Measurements from ENCODE around the gene PPP1R12C. TPM values are rescaled to one million over a fixed set of nuclear protein-coding genes. Genes with fewer than 3 reads are reported as not detected.

PPP1R12C gene
- total RNA-seq, 2 donors from 2014 or later = 82.6 to 112 TPM

GRCh38 chr19:55115446-55116065 lies 1.9 kb downstream of the PPP1R12C start:
- Histone ChIP-seq H3K27me3 (no peaks in the 10 kb centered on the region), H3K9ac (ENCODE audit: low read depth in 2 of 2, low read length in 2 of 2) (peak overlapping the region; percentile 73 to 99), H3K36me3 (no peaks in the 10 kb centered on the region), H3K4me3 (peak overlapping the region; percentile 76), H3K9me3 (no peaks in the 10 kb centered on the region), H3K27ac (peak overlapping the region; percentile 88), H3K4me1 (peaks cover 8% of the 10 kb centered on the region)
- intact Hi-C loops (cut with DNase I) = no loop called here
- DNase-seq = no peak
- no peak for TF ChIP-seq CTCF (IDR thresholded peaks at IDR 0.05)

GRCh38 chr19:55114566-55115145 lies 2.8 kb downstream of the PPP1R12C start:
- TF ChIP-seq CTCF (IDR thresholded peaks at IDR 0.05) = no peak
- H3K27ac ChIP-seq = no peak overlapping the region
- H3K36me3 ChIP-seq = no peaks in the 10 kb centered on the region
- intact Hi-C loops (cut with DNase I) = no loop called here
- no peaks in the 10 kb centered on the region for H3K9me3 ChIP-seq
- H3K9ac ChIP-seq (ENCODE audit: low read depth in 2 of 2, low read length in 2 of 2) = peak overlapping the region; percentile 34 to 60
- no peaks in the 10 kb centered on the region for H3K27me3 ChIP-seq
- no peak for DNase-seq
- peaks cover 8% of the 10 kb centered on the region for H3K4me1 ChIP-seq
- no peak overlapping the region for H3K4me3 ChIP-seq

- Histone ChIP-seq H3K4me1 (peaks cover 8% of the 10 kb centered on the region), H3K27ac (peak overlapping the region; percentile 33), H3K27me3 (no peaks in the 10 kb centered on the region), H3K4me3 (no peak overlapping the region), H3K9me3 (no peaks in the 10 kb centered on the region), H3K36me3 (no peaks in the 10 kb centered on the region), H3K9ac (ENCODE audit: low read depth in 2 of 2, low read length in 2 of 2) (peak overlapping the region; percentile 60 to 70)
- intact Hi-C loops (cut with DNase I) = no loop called here
- peak; percentile 60 for DNase-seq
- TF ChIP-seq CTCF (IDR thresholded peaks at IDR 0.05) = no peak
These were observed 3.8 kb downstream of the PPP1R12C start for GRCh38 chr19:55113570-55114039.

GRCh38 chr19:55112777-55113569 lies 4.5 kb downstream of the PPP1R12C start:
- H3K9ac ChIP-seq (ENCODE audit: low read depth in 2 of 2, low read length in 2 of 2) = peak overlapping the region; percentile 35 to 70
- H3K27ac ChIP-seq = peak overlapping the region; percentile 33
- no peak overlapping the region for H3K4me3 ChIP-seq
- DNase-seq = no peak
- intact Hi-C loops (cut with DNase I) = no loop called here
- no peak for TF ChIP-seq CTCF (IDR thresholded peaks at IDR 0.05)
- no peaks in the 10 kb centered on the region for H3K9me3 ChIP-seq
- H3K36me3 ChIP-seq = no peaks in the 10 kb centered on the region
- no peaks in the 10 kb centered on the region for H3K27me3 ChIP-seq
- peaks cover 8% of the 10 kb centered on the region for H3K4me1 ChIP-seq

- Histone ChIP-seq H3K36me3 (no peaks in the 10 kb centered on the region), H3K4me3 (no peak overlapping the region), H3K27me3 (no peaks in the 10 kb centered on the region), H3K9ac (ENCODE audit: low read depth in 2 of 2, low read length in 2 of 2) (peak overlapping the region in 1 of 2 donors; percentile 24), H3K27ac (no peak overlapping the region), H3K4me1 (peaks cover 8% of the 10 kb centered on the region), H3K9me3 (no peaks in the 10 kb centered on the region)
- intact Hi-C loops (cut with DNase I) = no loop called here
- DNase-seq = no peak
- TF ChIP-seq CTCF (IDR thresholded peaks at IDR 0.05) = no peak
These were observed 5.1 kb downstream of the PPP1R12C start for GRCh38 chr19:55112246-55112776.
